ENCODE measurements around the gene FGF19. TPM values are rescaled to one million over a fixed set of nuclear protein-coding genes. Genes with fewer than 3 reads are reported as not detected.

FGF19 gene
- total RNA-seq, 1 experiment from 2014 or later = not detected

GRCh38 chr11:69729252-69729651 lies 25.4 kb upstream of the FGF19 start:
- no peaks in the 10 kb centered on the region for H3K36me3 ChIP-seq (ENCODE audit: low read depth, low read length)
- no peak overlapping the region for H3K27ac ChIP-seq (ENCODE audit: low read length)
- H3K4me1 ChIP-seq (ENCODE audit: insufficient read depth, low read length) = no peaks in the 10 kb centered on the region
- H3K9me3 ChIP-seq (ENCODE audit: low read length) = 0 out of 2 replicates have a peak, but pooled peaks cover 4% of the 10 kb centered on the region
- ChIA-PET POLR2A (ENCODE audit: unreplicated experiment) (no interaction called here), CTCF (no interaction called here)
- no peak overlapping the region for H2AFZ ChIP-seq (ENCODE audit: low read length)
- H3K9me2 ChIP-seq (replicated peaks; ENCODE audit: low read length) = no peaks in the 10 kb centered on the region
- H3K4me2 ChIP-seq (ENCODE audit: low read length) = no peak overlapping the region
- no peaks in the 10 kb centered on the region for H3F3A ChIP-seq (ENCODE audit: low read length, unreplicated experiment)
- no peaks in the 10 kb centered on the region for H4K20me1 ChIP-seq (ENCODE audit: low read length)
- TF ChIP-seq EZH2phosphoT487 (IDR thresholded peaks at IDR 0.05; ENCODE audit: borderline replicate concordance, low read length) = no peak
- no peak for TF ChIP-seq CTCF (conservative IDR thresholded peaks at IDR 0.05; ENCODE audit: low read depth, low read length)
- TF ChIP-seq EZH2 (IDR thresholded peaks at IDR 0.05; ENCODE audit: low read length, unreplicated experiment) = no peak
- no peaks in the 10 kb centered on the region for H3K79me2 ChIP-seq (ENCODE audit: low read length)
- no peak for ATAC-seq
- intact Hi-C loops (cut with micrococcal nuclease) = no loop called here
- no TSS peak for BruUV-seq (replicated peaks)
- no peaks in the 10 kb centered on the region; the same call in 1 of the 2 replicates for H3K27me3 ChIP-seq (ENCODE audit: low read length)
- DNase-seq = no peak
- H3K9ac ChIP-seq (ENCODE audit: low read length) = no peak overlapping the region
- no peak overlapping the region for H3K4me3 ChIP-seq (ENCODE audit: low read length)

- Histone ChIP-seq H4K20me1 (ENCODE audit: low read length) (no peaks in the 10 kb centered on the region), H3K4me1 (ENCODE audit: insufficient read depth, low read length) (no peaks in the 10 kb centered on the region), H3K4me2 (ENCODE audit: low read length) (no peak overlapping the region), H3K27me3 (ENCODE audit: low read length) (no peaks in the 10 kb centered on the region; the same call in 1 of the 2 replicates), H3K27ac (ENCODE audit: low read length) (no peak overlapping the region), H3K36me3 (ENCODE audit: low read depth, low read length) (no peaks in the 10 kb centered on the region), H3K9me3 (ENCODE audit: low read length) (no peaks in the 10 kb centered on the region), H3K9me2 (replicated peaks; ENCODE audit: low read length) (no peaks in the 10 kb centered on the region), H3K9ac (ENCODE audit: low read length) (no peak overlapping the region), H3K4me3 (ENCODE audit: low read length) (no peak overlapping the region), H2AFZ (ENCODE audit: low read length) (no peak overlapping the region), H3K79me2 (ENCODE audit: low read length) (no peaks in the 10 kb centered on the region), H3F3A (ENCODE audit: low read length, unreplicated experiment) (no peaks in the 10 kb centered on the region)
- TF ChIP-seq EZH2phosphoT487 (IDR thresholded peaks at IDR 0.05; ENCODE audit: borderline replicate concordance, low read length) (no peak), EZH2 (IDR thresholded peaks at IDR 0.05; ENCODE audit: low read length, unreplicated experiment) (no peak), CTCF (conservative IDR thresholded peaks at IDR 0.05; ENCODE audit: low read depth, low read length) (no peak)
- DNase-seq (no peak), ATAC-seq (no peak)
- BruUV-seq (replicated peaks) = no TSS peak
- ChIA-PET CTCF (no interaction called here), POLR2A (ENCODE audit: unreplicated experiment) (no interaction called here)
- intact Hi-C loops (cut with micrococcal nuclease) = no loop called here
Measured at GRCh38 chr11:69727266-69727665, 23.4 kb upstream of the FGF19 start.

GRCh38 chr11:69726481-69726880 lies 22.7 kb upstream of the FGF19 start:
- Histone ChIP-seq H4K20me1 (ENCODE audit: low read length) (no peaks in the 10 kb centered on the region), H3F3A (ENCODE audit: low read length, unreplicated experiment) (no peaks in the 10 kb centered on the region), H3K9me2 (replicated peaks; ENCODE audit: low read length) (no peaks in the 10 kb centered on the region), H3K4me2 (ENCODE audit: low read length) (no peak overlapping the region), H3K36me3 (ENCODE audit: low read depth, low read length) (no peaks in the 10 kb centered on the region), H3K9ac (ENCODE audit: low read length) (no peak overlapping the region), H3K4me1 (ENCODE audit: insufficient read depth, low read length) (no peaks in the 10 kb centered on the region), H3K27ac (ENCODE audit: low read length) (no peak overlapping the region), H3K79me2 (ENCODE audit: low read length) (no peaks in the 10 kb centered on the region), H3K27me3 (ENCODE audit: low read length) (no peaks in the 10 kb centered on the region; the same call in 1 of the 2 replicates), H3K9me3 (ENCODE audit: low read length) (no peaks in the 10 kb centered on the region), H3K4me3 (ENCODE audit: low read length) (no peak overlapping the region), H2AFZ (ENCODE audit: low read length) (no peak overlapping the region)
- no TSS peak for BruUV-seq (replicated peaks)
- no peak for TF ChIP-seq CTCF (conservative IDR thresholded peaks at IDR 0.05; ENCODE audit: low read depth, low read length)
- TF ChIP-seq EZH2phosphoT487 (IDR thresholded peaks at IDR 0.05; ENCODE audit: borderline replicate concordance, low read length) = no peak
- no peak for TF ChIP-seq EZH2 (IDR thresholded peaks at IDR 0.05; ENCODE audit: low read length, unreplicated experiment)
- CTCF ChIA-PET = no interaction called here
- no peak for ATAC-seq
- intact Hi-C loops (cut with micrococcal nuclease) = no loop called here
- POLR2A ChIA-PET (ENCODE audit: unreplicated experiment) = no interaction called here
- no peak for DNase-seq
